Neural cell (in vitro differentiated cells): ENCODE results near the gene LIMD2. TPM values are rescaled to one million over a fixed set of nuclear protein-coding genes. Genes with fewer than 3 reads are reported as not detected.
A peak's percentile ranks its signal among the peaks of the same experiment; 100 is the strongest.

Experiments used
- H2AFZ ChIP-seq: fragments of 200-600, 300-800 bp; sonication (generic), shearing (Covaris generic); 2 replicates; pipeline ENCODE4 v1.6.0; 2014; ENCODE audit warnings: low read depth, mild to moderate bottlenecking, antibody characterized with exemption, low read length, moderate library complexity
- H3F3A ChIP-seq: fragments of 200-600 bp; shearing (Covaris generic); 2 replicates; pipeline ENCODE4 v1.6.1; 2016; ENCODE audit warnings: mild to moderate bottlenecking, moderate library complexity, mixed read lengths, antibody characterized with exemption, low read length; ENCODE audit not compliant: insufficient read depth, poor library complexity, severe bottlenecking
- H3K27ac ChIP-seq: fragments of 200-600, 300-800 bp; sonication (generic), shearing (Covaris generic); 2 replicates; pipeline ENCODE4 v1.5.1; 2014; ENCODE audit warnings: mild to moderate bottlenecking, low read length, moderate library complexity
- H3K27me3 ChIP-seq: fragments of 300-800, 200-600 bp; sonication (generic), shearing (Covaris generic); 2 replicates; pipeline ENCODE4 v1.6.0; 2014; ENCODE audit warnings: mild to moderate bottlenecking, low read depth, low read length, moderate library complexity; ENCODE audit not compliant: insufficient read depth
- H3K36me3 ChIP-seq: fragments of 300-800, 200-600 bp; sonication (generic), shearing (Covaris generic); 2 replicates; pipeline ENCODE4 v1.5.1; 2014; ENCODE audit warnings: mild to moderate bottlenecking, antibody characterized with exemption, low read length, moderate library complexity; ENCODE audit not compliant: insufficient read depth
- H3K4me2 ChIP-seq: fragments of 300-800, 200-600 bp; sonication (generic), shearing (Covaris generic); 2 replicates; pipeline ENCODE4 v1.6.0; 2014; ENCODE audit warnings: mild to moderate bottlenecking, low read length
- H3K4me3 ChIP-seq: fragments of 300-800, 200-600 bp; sonication (generic), shearing (Covaris generic); 2 replicates; pipeline ENCODE4 v1.5.1; 2014; ENCODE audit warnings: mild to moderate bottlenecking, low read length, moderate library complexity
- H3K79me2 ChIP-seq: fragments of 200-600 bp; shearing (Covaris generic); replicated peaks from 2 replicates; pipeline ENCODE4 v1.6.0; 2014; ENCODE audit warnings: mild to moderate bottlenecking, low read length, moderate library complexity; ENCODE audit not compliant: insufficient read depth
- H3K9ac ChIP-seq: fragments of 300-800, 200-600 bp; sonication (generic), shearing (Covaris generic); 2 replicates; pipeline ENCODE4 v1.6.1; 2016; ENCODE audit warnings: mild to moderate bottlenecking, low read length, mixed read lengths
- H3K9me2 ChIP-seq: fragments of 200-600 bp; shearing (Covaris generic); 2 replicates; pipeline ENCODE4 v1.6.1; 2016; ENCODE audit warnings: mild to moderate bottlenecking, low read length, mixed read lengths; ENCODE audit not compliant: insufficient read depth
- H3K9me3 ChIP-seq: fragments of 200-600, 300-800 bp; sonication (generic), shearing (Covaris generic); 2 replicates; pipeline ENCODE4 v1.6.1; 2016; ENCODE audit warnings: mild to moderate bottlenecking, mixed run types, low read length, moderate library complexity, mixed read lengths
- H4K20me1 ChIP-seq: fragments of 200-600 bp; shearing (Covaris generic); 2 replicates; pipeline ENCODE4 v1.6.1; 2016; ENCODE audit warnings: mild to moderate bottlenecking, mixed run types; ENCODE audit not compliant: insufficient read depth
- EP300 ChIP-seq: fragments of 450-650 bp; conservative IDR thresholded peaks from 2 replicates; pipeline ENCODE4 v1.6.1; 2014; ENCODE audit warnings: antibody characterized with exemption, mild to moderate bottlenecking, moderate library complexity; ENCODE audit not compliant: poor library complexity, severe bottlenecking
- EZH2 ChIP-seq: fragments of 200-600, 300-800 bp; shearing (Covaris generic), sonication (generic); IDR thresholded peaks from 2 replicates; pipeline ENCODE4 v1.6.1; 2014; ENCODE audit warnings: antibody characterized with exemption, low read length, borderline replicate concordance, mild to moderate bottlenecking; ENCODE audit not compliant: insufficient read depth, poor library complexity, severe bottlenecking
- MXI1 ChIP-seq: fragments of 450-650 bp; conservative IDR thresholded peaks from 2 replicates; pipeline ENCODE4 v1.6.1; 2014; ENCODE audit warnings: antibody characterized with exemption, mild to moderate bottlenecking; ENCODE audit not compliant: poor library complexity, severe bottlenecking
- POLR2AphosphoS5 ChIP-seq: IDR thresholded peaks from 2 replicates; pipeline ENCODE4 v1.6.1; 2012
- RAD21 ChIP-seq: fragments of 450-650 bp; conservative IDR thresholded peaks from 2 replicates; pipeline ENCODE4 v1.6.1; 2014; ENCODE audit warnings: antibody characterized with exemption, mild to moderate bottlenecking, moderate library complexity
- REST ChIP-seq: IDR thresholded peaks from 2 replicates; pipeline ENCODE4 v1.6.1; 2012; ENCODE audit warnings: borderline replicate concordance
- SMC3 ChIP-seq: fragments of 450-650 bp; conservative IDR thresholded peaks from 2 replicates; pipeline ENCODE4 v1.6.1; 2014; ENCODE audit warnings: antibody characterized with exemption, mild to moderate bottlenecking, moderate library complexity; ENCODE audit not compliant: poor library complexity
- TAF1 ChIP-seq: IDR thresholded peaks from 2 replicates; pipeline ENCODE4 v1.6.1; 2012; ENCODE audit warnings: low read depth
- polyA plus RNA-seq: library from polyadenylated mRNA; depleted of rRNA; stranded (reverse); fragments of >200 nt; gene quantifications from 2 replicates; pipeline ENCODE4 v1.2.3, GENCODE V29; 2014
- TF ChIP-seq, protein P1 (sequence below): fragments of 450-650 bp; IDR thresholded peaks from 2 replicates; pipeline ENCODE4 v1.5.1; 2014; ENCODE audit warnings: antibody characterized with exemption, mild to moderate bottlenecking, moderate library complexity; ENCODE audit not compliant: poor library complexity, severe bottlenecking

LIMD2 gene
- polyA plus RNA-seq, 1 donor from 2014 or later: 132 TPM

DNA sequence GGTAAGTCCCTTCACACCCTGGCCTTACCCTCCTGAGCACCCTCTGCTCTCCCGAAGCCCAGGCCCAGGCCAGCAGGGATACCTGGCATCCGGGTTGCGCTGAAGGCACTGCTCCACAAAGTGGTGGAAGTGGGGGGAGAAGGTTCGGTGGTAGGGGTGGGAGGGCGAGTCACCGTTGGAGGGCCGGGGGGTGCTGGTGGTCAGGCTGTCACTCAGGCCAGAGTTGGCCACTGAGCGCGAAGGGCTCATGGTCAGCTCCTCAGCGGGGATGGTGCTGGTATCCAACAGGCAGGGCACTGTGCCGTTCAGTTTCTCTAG lies 4.3 kb upstream of the LIMD2 start:
- H3K27ac ChIP-seq: no peak overlapping the region
- no peaks in the 10 kb centered on the region for H3K36me3 ChIP-seq
- no peak overlapping the region for H2AFZ ChIP-seq
- no peaks in the 10 kb centered on the region for H3K9me2 ChIP-seq
- no peak overlapping the region for H3K9ac ChIP-seq
- H3K4me2 ChIP-seq: no peak overlapping the region
- no peaks in the 10 kb centered on the region for H3F3A ChIP-seq
- no peaks in the 10 kb centered on the region for H3K27me3 ChIP-seq
- no peaks in the 10 kb centered on the region for H4K20me1 ChIP-seq
- H3K9me3 ChIP-seq: no peaks in the 10 kb centered on the region
- TF ChIP-seq EP300: no peak
- TF ChIP-seq, protein P1, sequence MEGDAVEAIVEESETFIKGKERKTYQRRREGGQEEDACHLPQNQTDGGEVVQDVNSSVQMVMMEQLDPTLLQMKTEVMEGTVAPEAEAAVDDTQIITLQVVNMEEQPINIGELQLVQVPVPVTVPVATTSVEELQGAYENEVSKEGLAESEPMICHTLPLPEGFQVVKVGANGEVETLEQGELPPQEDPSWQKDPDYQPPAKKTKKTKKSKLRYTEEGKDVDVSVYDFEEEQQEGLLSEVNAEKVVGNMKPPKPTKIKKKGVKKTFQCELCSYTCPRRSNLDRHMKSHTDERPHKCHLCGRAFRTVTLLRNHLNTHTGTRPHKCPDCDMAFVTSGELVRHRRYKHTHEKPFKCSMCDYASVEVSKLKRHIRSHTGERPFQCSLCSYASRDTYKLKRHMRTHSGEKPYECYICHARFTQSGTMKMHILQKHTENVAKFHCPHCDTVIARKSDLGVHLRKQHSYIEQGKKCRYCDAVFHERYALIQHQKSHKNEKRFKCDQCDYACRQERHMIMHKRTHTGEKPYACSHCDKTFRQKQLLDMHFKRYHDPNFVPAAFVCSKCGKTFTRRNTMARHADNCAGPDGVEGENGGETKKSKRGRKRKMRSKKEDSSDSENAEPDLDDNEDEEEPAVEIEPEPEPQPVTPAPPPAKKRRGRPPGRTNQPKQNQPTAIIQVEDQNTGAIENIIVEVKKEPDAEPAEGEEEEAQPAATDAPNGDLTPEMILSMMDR: no peak
- no peak for TF ChIP-seq EZH2
- no peak for TF ChIP-seq REST
- TF ChIP-seq POLR2AphosphoS5: no peak
- no peak for TF ChIP-seq SMC3
- TF ChIP-seq TAF1: no peak
- no peak for TF ChIP-seq MXI1
- no peak for TF ChIP-seq RAD21
- peaks cover 5% of the 10 kb centered on the region for H3K79me2 ChIP-seq
- peak overlapping the region; percentile 7 for H3K4me3 ChIP-seq

- TF ChIP-seq MXI1 (no peak), POLR2AphosphoS5 (no peak), TAF1 (no peak), EP300 (no peak), EZH2 (no peak), REST (no peak), RAD21 (no peak), SMC3 (no peak)
- TF ChIP-seq, protein P1: no peak
- Histone ChIP-seq H3K4me2 (no peak overlapping the region), H3K4me3 (peak overlapping the region; percentile 7)
Measured at GRCh38 chr17:63703556-63704258, 3.8 kb upstream of the LIMD2 start.

More at GRCh38 chr17:63703556-63704258, 3.8 kb upstream of the LIMD2 start:
- H3K36me3 ChIP-seq: no peaks in the 10 kb centered on the region
- H3K27ac ChIP-seq: no peak overlapping the region
- no peaks in the 10 kb centered on the region for H3K27me3 ChIP-seq
- peaks cover 6% of the 10 kb centered on the region for H3K79me2 ChIP-seq
- H4K20me1 ChIP-seq: no peaks in the 10 kb centered on the region
- no peak overlapping the region for H3K9ac ChIP-seq
- no peak overlapping the region for H2AFZ ChIP-seq
- no peaks in the 10 kb centered on the region for H3K9me3 ChIP-seq
- no peaks in the 10 kb centered on the region for H3K9me2 ChIP-seq
- H3F3A ChIP-seq: no peaks in the 10 kb centered on the region
